DND-41 (cell line): Measurements from ENCODE around the gene RAB4A.

Source experiments
- CTCF ChIP-seq: IDR thresholded peaks from 2 replicates; pipeline ENCODE4 v1.5.1; 2012; ENCODE audit warnings: borderline replicate concordance, low read length, moderate library complexity, mild to moderate bottlenecking; ENCODE audit not compliant: poor library complexity, severe bottlenecking; ENCODE audit errors: extremely low read depth
- EZH2 ChIP-seq: IDR thresholded peaks from 3 replicates; pipeline ENCODE4 v1.6.1; 2012; ENCODE audit warnings: borderline replicate concordance, low read depth, mild to moderate bottlenecking, moderate library complexity, low read length, inconsistent platforms; ENCODE audit not compliant: severe bottlenecking

GRCh38 chr1:229354226-229354625 is 83.3 kb downstream of the RAB4A start:
- no peak for TF ChIP-seq CTCF
- TF ChIP-seq EZH2, result no peak
